ENCODE data around the gene CCDC38.

- no peak for TF ChIP-seq POLR2A (IDR thresholded peaks at IDR 0.05)
- TF ChIP-seq CTCF (IDR thresholded peaks at IDR 0.05): peak; percentile 60 to 83 (median 74)
Measured at GRCh38 chr12:95918194-95918993, 24.0 kb downstream of the CCDC38 start.

Data from heart left ventricle (tissue), 13 donors.